ENCODE measurements around the gene MACROD2.
"Not testable (repeated sequence)": the region's sequence is repeated elsewhere in the genome, so short reads cannot be mapped to it uniquely, and the experiment has no call there.

The MACROD2 gene

DNA sequence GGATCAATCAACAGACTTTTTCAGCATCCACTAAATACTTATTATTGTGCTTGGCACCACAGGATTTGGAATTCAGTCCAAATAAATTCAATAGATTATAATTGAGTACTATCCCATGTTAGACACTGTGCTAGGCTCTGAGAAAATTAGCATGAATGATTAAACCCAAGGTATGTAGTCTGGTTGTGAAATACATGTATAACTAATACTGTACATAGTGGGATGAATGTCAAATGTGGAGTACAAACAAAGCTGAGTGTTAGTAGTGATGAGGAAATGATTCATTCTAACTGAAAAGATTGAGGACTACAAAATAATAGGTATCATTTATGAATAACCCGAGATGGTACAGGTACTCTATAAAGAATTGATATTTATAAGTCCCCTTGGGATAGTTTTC, 454.0 kb downstream of the MACROD2 start:
- in situ Hi-C loops (cut with HindIII; ENCODE audit: low sequenced_read_pairs): no loop called here

DNA sequence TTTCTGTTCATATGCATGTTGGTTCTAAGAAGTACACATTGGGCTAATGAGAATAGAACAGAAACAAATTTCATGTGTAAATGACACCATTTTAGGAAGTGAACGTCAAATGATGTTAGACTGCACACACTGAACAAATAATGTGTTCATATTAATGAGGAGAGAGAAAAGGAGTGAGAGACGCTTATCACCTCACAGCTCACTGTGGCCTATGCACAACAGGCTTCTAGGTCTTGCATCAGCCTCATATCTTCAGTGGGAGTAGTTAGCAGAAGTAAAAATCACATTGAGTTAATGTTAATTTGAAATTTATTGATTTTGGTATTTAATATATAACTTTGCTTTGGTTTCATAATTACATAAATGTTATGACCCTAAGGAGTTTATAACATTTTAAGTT, 454.9 kb downstream of the MACROD2 start:
- in situ Hi-C loops (cut with HindIII; ENCODE audit: low sequenced_read_pairs): no loop called here

DNA sequence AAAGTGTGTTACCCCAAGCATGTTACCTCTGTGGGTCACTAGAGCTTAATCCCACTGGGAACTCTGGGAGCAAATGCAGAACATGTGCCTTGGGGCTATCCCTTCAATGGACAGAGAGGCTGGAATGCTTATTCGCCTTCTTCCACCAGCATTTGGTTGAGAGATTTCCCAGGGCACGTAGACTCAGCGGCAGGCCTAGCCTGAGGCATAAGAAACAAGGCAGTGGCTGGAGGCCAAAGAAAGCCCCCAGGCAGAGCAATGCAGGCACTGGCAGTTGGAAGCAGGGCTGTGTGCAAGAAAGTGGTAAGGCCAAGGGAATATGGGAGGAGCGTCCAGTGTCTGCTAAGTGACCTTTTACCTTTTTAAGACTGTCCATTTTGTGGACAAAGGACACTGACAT, 456.1 kb downstream of the MACROD2 start:
- in situ Hi-C loops (cut with HindIII; ENCODE audit: low sequenced_read_pairs): no loop called here

DNA sequence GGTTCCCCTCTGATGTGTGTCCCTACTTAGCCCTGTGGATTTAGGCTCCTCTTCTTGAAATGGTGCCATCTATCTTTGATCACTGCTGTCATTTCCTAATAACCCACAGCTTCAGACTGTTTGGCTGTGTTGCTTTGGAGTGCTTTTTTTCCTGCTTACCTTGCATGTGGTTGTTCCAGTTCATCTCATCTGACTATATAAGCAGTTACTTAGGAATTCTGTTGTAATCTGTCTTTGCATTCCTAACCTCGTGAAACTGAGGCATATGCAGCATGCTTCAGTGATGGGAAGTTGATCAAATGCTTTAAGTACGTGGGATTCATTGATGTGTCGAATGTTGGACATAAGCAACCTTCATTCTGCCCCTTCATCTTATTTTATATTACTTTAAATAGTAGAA, 457.9 kb downstream of the MACROD2 start:
- in situ Hi-C loops (cut with HindIII; ENCODE audit: low sequenced_read_pairs): no loop called here

DNA sequence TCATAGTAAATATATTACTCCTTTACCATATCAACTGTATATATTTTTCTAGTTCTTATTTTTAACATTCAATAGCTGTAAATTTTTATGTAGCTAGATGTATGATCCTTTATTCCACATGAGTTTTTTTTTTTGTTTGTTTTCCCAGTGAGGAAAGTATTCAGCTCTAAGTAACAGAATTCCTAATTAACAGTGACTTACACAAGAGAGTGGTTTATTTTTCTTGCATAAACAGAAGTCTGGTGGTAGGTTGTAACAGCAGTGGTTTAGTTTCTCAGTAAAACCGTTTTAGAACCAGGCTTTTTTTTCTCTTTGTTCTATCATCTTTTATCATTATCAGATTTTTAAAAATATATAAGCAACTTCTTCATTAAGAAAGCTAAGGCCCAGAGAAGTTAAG, 459.0 kb downstream of the MACROD2 start:
- in situ Hi-C loops (cut with HindIII; ENCODE audit: low sequenced_read_pairs): no loop called here

DNA sequence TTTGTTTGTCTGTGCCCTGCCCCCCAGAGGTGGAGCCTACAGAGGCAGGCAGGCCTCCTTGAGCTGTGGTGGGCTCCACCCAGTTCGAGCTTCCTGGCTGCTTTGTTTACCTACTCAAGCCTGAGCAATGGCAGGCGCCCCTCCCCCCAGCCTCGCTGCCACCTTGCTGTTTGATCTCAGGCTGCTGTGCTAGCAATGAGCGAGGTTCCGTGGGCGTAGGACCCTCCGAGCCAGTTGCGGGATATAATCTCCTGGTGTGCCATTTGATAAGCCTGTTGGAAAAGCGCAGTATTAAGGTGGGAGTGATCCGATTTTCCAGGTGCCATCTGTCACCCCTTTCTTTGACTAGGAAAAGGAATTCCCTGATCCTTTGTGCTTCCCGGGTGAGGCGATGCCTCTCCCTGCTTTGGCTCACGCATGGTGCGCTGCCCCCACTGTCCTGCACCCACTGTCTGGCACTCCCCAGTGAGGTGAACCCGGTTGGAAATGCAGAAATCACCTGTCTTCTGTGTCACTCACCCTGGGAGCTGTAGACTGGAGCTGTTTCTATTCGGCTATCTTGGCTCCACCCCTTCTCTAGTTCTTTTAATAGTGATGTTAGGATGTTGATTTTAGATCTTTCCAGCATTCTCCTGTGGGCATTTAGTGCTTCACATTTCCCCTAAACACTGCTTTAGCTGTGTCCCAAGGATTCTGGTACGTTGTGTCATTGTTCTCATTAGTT, 471.9 kb downstream of the MACROD2 start:
- in situ Hi-C loops (cut with HindIII; ENCODE audit: low sequenced_read_pairs): not testable (repeated sequence)

DNA sequence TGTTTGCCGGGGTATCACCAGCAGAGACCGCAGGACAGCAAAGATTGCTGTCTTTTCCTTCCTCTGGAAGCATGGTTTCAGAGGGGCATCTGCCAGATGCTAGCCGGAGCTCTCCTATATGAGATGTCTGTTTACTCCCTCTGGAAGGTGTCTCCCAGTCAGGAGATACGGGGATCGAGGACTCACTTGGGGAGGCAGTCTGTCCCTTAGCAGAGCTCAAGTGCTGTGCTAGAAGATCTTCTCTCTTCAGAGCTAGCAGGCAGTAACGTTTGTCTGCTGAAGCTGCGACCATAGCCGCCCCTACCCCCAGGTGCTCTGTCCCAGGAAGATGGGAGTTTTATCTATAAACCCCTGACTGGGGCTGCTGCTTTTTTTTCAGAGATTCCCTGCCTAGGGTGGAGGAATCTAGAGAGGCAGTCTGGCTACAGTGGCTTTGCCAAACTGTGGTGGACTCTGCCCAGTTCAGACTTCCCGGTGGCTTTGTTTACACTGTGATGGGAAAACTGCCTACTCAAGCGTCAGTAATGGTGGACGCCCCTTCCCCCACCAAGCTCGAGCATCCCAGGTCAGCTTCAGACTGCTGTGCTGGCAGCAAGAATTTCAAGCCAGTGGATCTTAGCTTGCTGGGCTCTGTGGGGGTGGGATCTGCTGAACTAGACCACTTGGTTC, 475.0 kb downstream of the MACROD2 start:
- in situ Hi-C loops (cut with HindIII; ENCODE audit: low sequenced_read_pairs): no loop called here

DNA sequence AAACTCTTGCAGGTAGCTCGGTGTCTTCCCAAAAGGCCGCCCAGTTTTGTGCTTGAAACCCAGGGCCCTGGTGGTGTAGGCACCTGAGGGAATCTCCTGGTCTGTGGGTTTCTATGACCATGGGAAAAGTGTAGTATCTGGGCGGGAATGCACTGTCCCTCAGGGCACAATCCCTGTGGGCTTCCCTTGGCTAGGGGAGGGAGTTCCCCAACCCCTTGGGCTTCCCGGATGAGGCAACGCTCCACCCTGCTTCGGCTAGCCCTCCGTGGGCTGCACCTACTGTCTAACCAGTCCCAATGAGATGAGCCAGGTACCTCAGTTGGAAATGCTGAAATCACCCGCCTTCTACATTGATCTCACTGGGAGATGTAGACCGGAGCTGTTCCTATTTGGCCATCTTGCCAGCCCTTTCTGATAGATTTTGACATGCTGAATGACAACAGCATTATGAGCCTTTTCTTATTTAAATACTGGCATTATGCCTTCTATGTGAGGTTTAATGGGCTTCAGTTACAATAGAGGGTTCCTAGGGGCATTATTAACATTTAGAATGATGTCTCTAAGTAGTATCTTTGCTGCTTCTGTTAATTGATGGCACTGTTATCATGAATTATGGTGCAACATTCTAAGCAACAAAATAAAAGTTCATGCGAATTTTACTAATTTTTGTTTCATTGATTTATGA, 475.8 kb downstream of the MACROD2 start:
- in situ Hi-C loops (cut with HindIII; ENCODE audit: low sequenced_read_pairs): no loop called here

DNA sequence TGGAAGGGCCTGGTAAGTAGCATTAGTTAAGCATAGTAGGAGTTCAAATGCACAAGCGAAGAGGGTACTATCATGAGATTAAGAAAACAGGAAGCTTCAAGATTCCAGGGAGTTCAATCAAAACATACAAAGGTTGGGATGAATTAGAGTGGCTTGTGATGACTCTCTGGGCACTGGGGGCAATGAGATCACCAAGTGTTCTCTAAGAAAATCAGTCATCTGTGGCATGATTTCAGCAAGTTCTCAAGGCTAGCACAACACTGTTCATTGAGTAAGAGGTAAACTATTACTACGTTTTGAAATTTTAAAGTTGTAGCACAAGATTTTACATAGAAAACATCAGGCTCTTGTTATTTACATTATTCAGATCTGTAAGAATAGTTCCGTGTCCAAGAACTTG, 481.8 kb downstream of the MACROD2 start:
- in situ Hi-C loops (cut with HindIII; ENCODE audit: low sequenced_read_pairs): loop anchor here (5.0 kb wide), 1 partner anchor 55 kb away; no protein-coding TSS in a partner anchor

DNA sequence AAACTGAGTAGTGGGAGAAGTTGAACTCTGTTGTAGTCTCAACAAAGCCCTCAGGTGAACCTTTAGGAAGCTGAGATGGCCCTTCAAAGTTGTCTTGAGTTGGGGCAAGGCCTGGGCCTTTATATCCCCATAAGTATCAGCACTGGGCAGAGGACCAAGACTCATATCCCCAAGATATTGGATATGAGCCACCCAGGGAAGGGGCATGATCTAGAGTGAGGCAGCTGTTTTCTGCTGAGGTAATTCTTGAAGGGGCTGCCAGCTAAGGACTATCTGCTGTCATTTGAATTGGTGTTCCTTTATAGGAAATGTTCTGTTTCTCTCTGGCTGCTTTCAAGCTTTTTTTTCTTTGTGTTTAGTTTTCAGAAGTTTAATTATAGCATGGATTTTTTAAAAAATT, 482.8 kb downstream of the MACROD2 start:
- in situ Hi-C loops (cut with HindIII; ENCODE audit: low sequenced_read_pairs): loop anchor here (5.0 kb wide), 1 partner anchor 56 kb away; no protein-coding TSS in a partner anchor

DNA sequence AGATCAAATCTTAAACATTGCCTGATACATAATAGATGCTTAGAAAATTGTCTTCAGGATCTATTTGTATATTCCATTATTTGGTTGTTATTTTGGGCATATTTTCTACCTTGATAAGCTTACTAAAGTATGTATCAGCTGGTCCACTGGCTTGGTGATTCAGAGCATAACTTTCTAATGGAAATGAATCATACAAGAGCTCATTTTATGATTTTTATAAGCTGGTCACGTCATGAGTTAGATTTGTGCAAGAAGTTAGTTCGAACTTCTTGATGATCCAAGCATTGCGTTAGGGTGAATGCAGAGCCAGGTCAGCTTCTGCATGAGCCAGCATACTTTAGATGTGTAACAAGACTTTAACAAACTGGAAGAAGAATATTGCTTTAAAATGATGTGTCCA, 486.5 kb downstream of the MACROD2 start:
- in situ Hi-C loops (cut with HindIII; ENCODE audit: low sequenced_read_pairs): no loop called here

DNA sequence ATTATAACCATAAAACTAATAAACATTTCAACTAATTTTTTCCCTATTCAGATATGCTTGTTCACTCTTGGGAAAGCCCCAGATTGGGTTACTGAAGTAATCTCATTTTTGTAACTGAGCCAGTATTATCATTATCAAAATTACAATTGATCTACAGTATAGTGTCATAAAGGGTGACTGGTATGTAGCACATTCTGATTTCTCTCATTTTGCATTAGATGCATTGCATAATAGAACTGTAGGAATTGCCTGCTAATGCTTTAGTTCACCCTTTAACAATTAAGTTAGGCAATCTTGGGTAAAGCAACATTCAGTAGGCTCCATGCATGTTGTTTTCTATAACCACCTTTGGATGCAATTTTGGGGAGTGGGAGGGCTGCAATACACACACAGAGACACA, 492.9 kb downstream of the MACROD2 start:
- in situ Hi-C loops (cut with HindIII; ENCODE audit: low sequenced_read_pairs): no loop called here

DNA sequence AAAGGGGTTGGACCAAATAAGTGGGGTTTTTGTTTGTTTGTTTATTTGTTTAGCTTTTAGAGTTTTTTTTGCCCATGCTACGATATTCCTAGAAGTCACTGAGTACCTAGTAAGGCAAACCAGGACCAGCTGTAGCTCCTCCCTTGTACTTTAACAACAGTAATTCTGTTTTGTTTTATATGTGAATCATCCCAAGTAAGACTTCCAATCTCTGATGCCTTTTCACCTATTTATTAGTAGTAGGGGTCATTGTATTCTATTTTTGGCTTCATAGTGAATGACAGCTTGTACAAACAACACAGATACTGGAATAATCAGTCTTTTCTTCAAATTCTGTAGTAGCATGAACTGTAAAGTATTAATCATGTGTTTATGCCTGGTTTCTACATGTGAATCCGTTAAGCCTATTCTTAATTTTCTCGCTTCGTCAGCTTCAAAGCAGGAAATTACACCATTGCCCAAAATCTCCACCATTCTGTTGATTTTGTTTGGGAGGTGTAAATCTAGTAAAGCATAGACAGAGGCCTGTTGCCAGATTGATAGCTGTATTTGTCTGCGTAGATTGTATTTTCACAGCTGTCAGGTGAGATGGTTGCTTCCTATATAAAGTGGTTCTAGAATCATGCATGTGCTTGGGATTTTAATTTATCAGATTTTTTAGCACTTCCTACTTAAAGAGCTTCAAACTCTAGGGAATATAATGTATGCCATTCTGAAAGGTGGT, 493.6 kb downstream of the MACROD2 start:
- in situ Hi-C loops (cut with HindIII; ENCODE audit: low sequenced_read_pairs): no loop called here

DNA sequence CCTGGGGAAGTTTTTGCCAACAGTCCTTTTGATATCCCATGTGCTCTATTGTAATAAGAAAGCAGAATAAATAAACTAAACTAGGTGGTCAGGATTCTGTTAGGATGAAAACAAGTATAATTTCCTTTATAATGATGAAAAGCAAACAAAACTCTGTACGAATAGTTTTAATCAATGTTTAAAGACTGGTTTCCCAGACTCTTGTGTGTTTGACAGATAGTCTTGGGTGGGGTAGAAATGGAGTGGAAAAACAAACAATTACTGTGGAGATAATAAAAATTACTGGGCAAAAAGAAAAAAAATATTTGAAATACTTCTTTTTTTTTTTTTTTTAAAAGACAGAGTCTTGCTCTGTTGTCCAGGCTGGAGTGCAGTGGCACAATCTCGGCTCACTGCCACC, 494.2 kb downstream of the MACROD2 start:
- in situ Hi-C loops (cut with HindIII; ENCODE audit: low sequenced_read_pairs): no loop called here

DNA sequence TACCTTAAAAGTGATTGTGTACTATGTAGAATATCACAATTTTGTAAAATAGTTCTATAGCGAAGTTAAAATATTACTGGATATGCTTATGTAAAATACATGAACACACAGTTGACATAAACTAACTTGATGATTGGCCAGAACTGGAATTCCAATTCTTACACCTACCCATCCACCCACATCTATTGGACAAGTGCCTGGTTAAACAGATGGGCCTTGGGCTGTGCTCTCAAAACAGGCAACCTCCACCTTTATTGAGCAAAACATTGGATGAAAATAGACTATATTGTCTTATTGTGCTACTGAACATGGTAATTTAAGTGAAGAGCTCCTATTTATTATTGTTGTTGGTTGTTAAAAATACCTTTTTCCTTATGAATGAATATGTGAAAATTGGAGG, 496.1 kb downstream of the MACROD2 start:
- in situ Hi-C loops (cut with HindIII; ENCODE audit: low sequenced_read_pairs): no loop called here

DNA sequence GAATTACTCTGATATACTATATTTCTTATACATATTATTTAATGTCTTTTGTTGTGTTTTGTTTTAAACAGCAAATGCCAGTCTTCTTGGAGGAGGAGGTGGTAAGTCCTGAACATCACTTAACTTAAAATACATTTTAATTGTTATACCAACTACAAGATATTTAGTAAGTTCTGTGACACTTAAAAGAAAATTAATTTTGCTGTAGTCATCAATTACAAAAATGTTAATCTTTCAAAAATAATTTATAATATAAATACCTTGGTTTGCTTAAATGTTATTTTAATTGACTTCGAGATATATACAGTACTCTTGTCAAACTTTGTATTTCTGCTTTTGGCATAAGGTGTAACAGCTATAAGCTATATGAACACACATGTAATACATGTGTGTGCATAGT, 498.1 kb downstream of the MACROD2 start:
- in situ Hi-C loops (cut with HindIII; ENCODE audit: low sequenced_read_pairs): no loop called here

DNA sequence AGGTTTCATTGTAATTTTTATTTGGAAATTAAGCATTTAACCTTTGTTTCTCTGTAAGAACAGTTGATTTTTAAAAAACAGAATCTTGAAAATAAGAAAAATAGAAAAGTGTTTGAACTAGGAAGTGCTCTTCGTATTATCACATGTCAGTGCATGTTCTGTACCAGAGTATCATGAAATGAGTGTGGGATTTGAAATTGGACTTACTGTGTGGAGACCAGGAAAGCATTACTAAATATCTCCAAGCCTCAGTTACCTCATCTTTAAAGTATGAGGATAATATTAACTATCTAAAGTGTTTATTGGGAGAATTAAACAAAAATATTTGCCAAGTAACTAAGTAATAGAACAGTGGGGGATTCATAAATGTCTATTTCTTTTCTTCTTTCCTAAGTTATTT, 499.0 kb downstream of the MACROD2 start:
- in situ Hi-C loops (cut with HindIII; ENCODE audit: low sequenced_read_pairs): no loop called here

DNA sequence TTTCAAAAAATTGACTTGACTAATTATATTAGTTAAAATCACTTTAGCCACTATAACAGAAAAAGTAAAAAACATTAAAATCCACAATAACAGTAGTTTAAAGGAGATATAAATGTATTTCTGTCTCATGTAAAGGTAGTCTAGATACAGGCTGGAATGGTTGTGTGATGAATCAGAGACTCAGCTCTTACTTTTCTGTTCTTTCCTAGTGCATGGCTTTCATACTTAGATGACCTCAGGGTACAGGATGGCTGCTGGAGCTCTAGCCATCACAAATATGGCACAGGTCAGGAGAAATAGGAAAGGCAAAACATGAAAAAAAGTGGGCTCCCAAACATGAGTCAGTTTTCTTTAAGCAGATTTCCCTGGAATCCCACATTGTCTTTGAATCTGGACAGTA, 499.8 kb downstream of the MACROD2 start:
- in situ Hi-C loops (cut with HindIII; ENCODE audit: low sequenced_read_pairs): no loop called here

DNA sequence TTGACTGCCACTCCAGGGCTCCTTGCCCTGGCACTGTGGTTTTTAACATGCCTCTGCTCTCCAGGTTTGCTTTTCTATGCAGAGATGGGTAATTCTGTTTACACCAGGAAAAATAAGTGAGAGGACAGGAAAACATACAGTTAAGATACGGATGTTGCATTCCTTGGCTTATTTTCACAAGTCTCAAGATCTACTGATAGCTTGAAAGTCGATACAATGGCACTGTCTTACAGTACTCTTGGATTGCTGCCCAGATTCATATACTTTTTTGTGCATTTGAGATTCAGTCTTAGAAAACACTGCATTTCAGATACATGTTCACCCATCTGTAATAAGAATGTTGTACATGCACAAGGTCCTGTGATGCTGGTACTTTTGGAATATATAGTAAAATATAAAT, 501.7 kb downstream of the MACROD2 start:
- in situ Hi-C loops (cut with HindIII; ENCODE audit: low sequenced_read_pairs): no loop called here

DNA sequence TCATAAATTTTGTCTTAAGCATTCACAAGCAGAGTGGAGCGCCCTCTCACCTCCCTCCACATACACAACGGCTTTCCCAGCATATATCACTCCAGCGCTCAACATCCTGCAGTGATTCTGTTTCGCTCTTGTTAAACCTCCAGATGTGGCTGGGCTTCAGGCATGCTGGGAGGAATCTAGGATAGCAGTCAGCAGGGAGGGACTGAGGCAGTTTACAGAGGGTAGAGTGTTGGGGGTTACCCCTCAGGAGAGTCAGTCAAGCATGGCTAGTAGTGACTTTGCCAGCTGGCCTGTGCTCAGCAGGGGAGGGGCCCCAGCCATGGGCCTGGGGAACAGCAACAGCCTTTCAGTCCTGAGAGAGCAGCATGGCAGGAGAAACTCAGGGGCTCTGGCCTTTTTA, 503.5 kb downstream of the MACROD2 start:
- in situ Hi-C loops (cut with HindIII; ENCODE audit: low sequenced_read_pairs): no loop called here

DNA sequence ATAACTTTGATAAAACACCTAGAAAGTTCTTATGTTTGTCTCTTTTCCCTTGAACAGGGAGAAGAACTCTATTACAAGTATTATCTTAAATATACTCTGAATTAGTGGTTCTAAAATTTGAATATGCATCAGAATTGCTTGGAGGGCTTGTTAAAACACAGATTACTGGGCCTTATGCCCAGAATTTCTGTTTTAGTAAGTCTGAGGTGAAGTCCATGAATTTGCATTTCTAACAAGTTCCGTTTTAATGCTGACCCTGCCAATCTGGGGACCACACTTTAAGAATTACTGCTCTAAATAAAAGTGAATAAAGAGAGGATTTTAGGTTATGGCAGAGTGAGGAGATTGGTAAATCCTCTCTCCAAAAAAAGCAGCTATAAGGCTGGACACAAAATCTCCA, 510.2 kb downstream of the MACROD2 start:
- in situ Hi-C loops (cut with HindIII; ENCODE audit: low sequenced_read_pairs): no loop called here
